WTC11 (cell line): ENCODE measurements around the gene PIGO.

Source experiments
- CTCF ChIP-seq: fragments of 200-600 bp; IDR thresholded peaks from 2 replicates; pipeline ENCODE4 v1.8.0; 2022; ENCODE audit warnings: antibody characterized with exemption
- ELF4 ChIP-seq: sonication (generic); formaldehyde crosslinking; IDR thresholded peaks from 2 replicates; pipeline ENCODE4 v1.8.1; 2022; ENCODE audit warnings: low read depth, mild to moderate bottlenecking, moderate library complexity, missing genetic modification reagents

- TF ChIP-seq ELF4 (CRISPR knock-in tag) (no peak), CTCF (no peak)
Observed at GRCh38 chr9:35105126-35105525, 8.7 kb upstream of the PIGO start.
